Lung (tissue), 12 donors: ENCODE data around the gene SLC35F3. TPM values are rescaled to one million over a fixed set of nuclear protein-coding genes. Genes with fewer than 3 reads are reported as not detected.
"Not testable (repeated sequence)": the region's sequence is repeated elsewhere in the genome, so short reads cannot be mapped to it uniquely, and the experiment has no call there.

Source experiments
- ATAC-seq: fragments of 200-7000 bp; cut with Tn5 transposase; one replicate; pipeline ENCODE4 v1.9.1; 2020; ENCODE audit warnings: moderate number of reproducible peaks; ENCODE audit not compliant: insufficient read depth, low FRiP score
- DNase-seq, 3 donors: peaks; one replicate each; pipeline ENCODE4 v3.0.0-alpha.2; 2013 to 2017
- H3K27ac ChIP-seq, 2 donors: one replicate each; pipeline ENCODE4 v1.5.1; 2013; ENCODE audit warnings: mild to moderate bottlenecking in 2 of 2, moderate library complexity in 2 of 2, control low read depth in 1 of 2, inconsistent platforms in 1 of 2, low read depth in 1 of 2, low read length in 1 of 2
- H3K27me3 ChIP-seq, 3 donors: one replicate each; pipeline ENCODE4 v1.5.1; 2013; ENCODE audit warnings: low read length in 2 of 3; ENCODE audit not compliant: control insufficient read depth in 3 of 3, insufficient read depth in 3 of 3
- H3K36me3 ChIP-seq, 4 donors: one replicate each; pipeline ENCODE4 v1.5.1; 2013; ENCODE audit warnings: low read length in 4 of 4, mild to moderate bottlenecking in 1 of 4, moderate library complexity in 1 of 4; ENCODE audit not compliant: control insufficient read depth in 4 of 4, insufficient read depth in 4 of 4
- H3K4me1 ChIP-seq, 5 donors: one replicate each; pipeline ENCODE4 v1.5.1; 2013; ENCODE audit warnings: low read length in 5 of 5, mild to moderate bottlenecking in 2 of 5, moderate library complexity in 1 of 5; ENCODE audit not compliant: control insufficient read depth in 5 of 5, insufficient read depth in 5 of 5
- H3K4me3 ChIP-seq: one replicate; pipeline ENCODE4 v1.5.1; 2013; ENCODE audit warnings: mild to moderate bottlenecking, control low read depth, moderate library complexity
- H3K9ac ChIP-seq, 2 donors: one replicate each; pipeline ENCODE4 v1.5.1; 2013; ENCODE audit warnings: low read length in 2 of 2, control low read depth in 1 of 2; ENCODE audit not compliant: insufficient read depth in 1 of 2
- H3K9me3 ChIP-seq, 4 donors: one replicate each; pipeline ENCODE4 v1.5.1; 2013; ENCODE audit warnings: low read length in 3 of 4, mild to moderate bottlenecking in 1 of 4, moderate library complexity in 1 of 4; ENCODE audit not compliant: control insufficient read depth in 4 of 4, insufficient read depth in 3 of 4
- WGBS, 2 donors: extraction: QIAGEN DNeasy Blood & Tissue Kit; methylation state at CpG; one replicate each; pipeline ENCODE4 v1.1.7; 2013; 5-methylcytosine and 5-hydroxymethylcytosine counted together
- polyA plus RNA-seq, 2 donors: library from polyadenylated mRNA; stranded (reverse); fragments of 200-250 nt; gene quantifications; one replicate each; pipeline ENCODE4 v1.2.1, GENCODE V29; 2013
- total RNA-seq, 2 donors: library from RNA; depleted of rRNA in 1 of 2; stranded (reverse); fragments of >200 nt in 1 of 2; gene quantifications; one replicate each; pipeline ENCODE4 v1.2.1, GENCODE V29; 2014 to 2021
- TF ChIP-seq, protein P1 (sequence below): IDR thresholded peaks from 2 replicates; pipeline ENCODE4 v1.5.1; 2012; ENCODE audit warnings: mild to moderate bottlenecking; ENCODE audit errors: control extremely low read depth, extremely low read depth
- donor health status: control.
- donor health status: control.
- donor health status: Bipolar disorder and iron deficiency.
- donor health status: healthy.
- donor health status: DM: yes; HTN: yes; CAD: no.

Gene SLC35F3
- total and polyA plus RNA-seq, 4 donors, result 0.09 to 1.4 (median 0.48) TPM

DNA sequence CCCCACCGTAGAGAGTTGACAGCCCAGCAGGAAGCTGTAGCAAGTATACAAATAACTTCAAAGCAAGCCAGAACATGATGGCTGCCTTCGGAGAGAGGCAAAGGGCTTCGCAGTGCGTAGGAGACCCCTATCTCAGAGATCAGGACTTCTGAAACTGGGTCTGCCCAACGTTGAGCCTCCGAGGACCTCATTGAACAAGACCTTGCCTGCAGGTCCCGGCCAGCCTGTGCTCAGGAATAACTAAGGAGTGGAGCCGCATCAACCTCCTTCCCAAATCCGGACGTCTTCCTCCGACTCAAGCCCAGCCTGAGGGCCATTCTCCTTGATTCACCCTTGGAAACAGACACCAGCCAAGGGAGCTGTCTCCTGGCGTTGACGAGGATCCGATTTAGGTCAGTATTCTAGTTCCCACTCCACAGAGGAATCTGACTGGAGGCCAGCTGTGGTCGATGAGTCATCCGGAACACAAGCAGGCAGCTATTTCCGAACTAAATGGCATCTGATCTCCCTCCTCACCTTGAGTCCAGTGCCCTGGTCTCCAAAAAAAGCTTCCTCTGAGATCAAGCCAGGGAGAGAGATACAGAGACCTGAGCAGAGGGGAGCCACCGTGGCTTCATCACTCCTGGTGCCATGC lies 302.3 kb downstream of the SLC35F3 start:
- Histone ChIP-seq H3K4me3 (no peak overlapping the region), H3K27ac (no peak overlapping the region), H3K9me3 (no peaks in the 10 kb centered on the region), H3K36me3 (no peaks in the 10 kb centered on the region), H3K4me1 (no peaks in the 10 kb centered on the region), H3K9ac (no peak overlapping the region), H3K27me3 (peaks cover 0 to 5% (median 0%) of the 10 kb centered on the region in 3 donors)
- TF ChIP-seq, protein P1, sequence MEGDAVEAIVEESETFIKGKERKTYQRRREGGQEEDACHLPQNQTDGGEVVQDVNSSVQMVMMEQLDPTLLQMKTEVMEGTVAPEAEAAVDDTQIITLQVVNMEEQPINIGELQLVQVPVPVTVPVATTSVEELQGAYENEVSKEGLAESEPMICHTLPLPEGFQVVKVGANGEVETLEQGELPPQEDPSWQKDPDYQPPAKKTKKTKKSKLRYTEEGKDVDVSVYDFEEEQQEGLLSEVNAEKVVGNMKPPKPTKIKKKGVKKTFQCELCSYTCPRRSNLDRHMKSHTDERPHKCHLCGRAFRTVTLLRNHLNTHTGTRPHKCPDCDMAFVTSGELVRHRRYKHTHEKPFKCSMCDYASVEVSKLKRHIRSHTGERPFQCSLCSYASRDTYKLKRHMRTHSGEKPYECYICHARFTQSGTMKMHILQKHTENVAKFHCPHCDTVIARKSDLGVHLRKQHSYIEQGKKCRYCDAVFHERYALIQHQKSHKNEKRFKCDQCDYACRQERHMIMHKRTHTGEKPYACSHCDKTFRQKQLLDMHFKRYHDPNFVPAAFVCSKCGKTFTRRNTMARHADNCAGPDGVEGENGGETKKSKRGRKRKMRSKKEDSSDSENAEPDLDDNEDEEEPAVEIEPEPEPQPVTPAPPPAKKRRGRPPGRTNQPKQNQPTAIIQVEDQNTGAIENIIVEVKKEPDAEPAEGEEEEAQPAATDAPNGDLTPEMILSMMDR, result no peak
- ATAC-seq, result no peak
- no peak for DNase-seq
- WGBS, 2 donors, result 78 to 83% methylated on average over 18 of the region's 18 CpGs

DNA sequence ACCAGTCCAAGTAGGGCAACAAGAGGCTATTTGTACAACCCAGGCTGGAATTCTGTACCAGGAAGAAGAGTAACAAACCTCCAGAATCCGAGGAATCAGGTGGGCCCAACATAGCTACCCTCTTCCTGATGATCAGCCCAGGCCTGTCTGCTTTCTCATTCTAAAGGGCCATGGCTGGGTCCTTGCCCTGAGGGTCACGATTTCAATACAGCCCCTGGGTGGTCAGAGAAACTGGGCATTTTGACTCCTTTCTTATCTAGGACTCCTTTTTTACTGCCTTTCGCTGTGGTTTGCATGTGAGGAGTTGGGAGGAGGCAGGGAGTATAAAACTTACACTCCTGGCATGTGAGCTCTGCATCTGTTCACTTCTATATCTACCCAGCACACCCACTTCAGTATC lies 303.9 kb downstream of the SLC35F3 start:
- DNase-seq, result no peak
- TF ChIP-seq, protein P1, result no peak
- 56 to 62% methylated on average over 3 of the region's 3 CpGs for WGBS, 2 donors

DNA sequence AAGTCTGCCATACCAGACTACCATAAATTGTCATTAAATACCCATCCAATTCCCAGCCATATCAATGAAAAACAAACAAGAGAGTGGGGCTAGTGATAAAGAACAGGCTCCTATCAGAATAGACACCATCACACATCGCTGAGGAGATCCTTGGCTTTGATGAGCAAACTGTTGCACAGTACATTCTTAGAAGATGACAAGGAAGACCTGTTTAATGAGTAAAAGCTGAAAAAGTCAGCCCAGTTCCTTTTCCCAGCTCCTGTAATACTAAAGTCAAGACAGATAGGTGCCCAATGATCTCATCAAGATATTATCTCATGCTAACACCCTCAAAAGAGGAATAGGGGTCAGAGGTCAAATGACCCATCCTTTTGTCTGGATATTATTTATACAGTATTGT lies 304.3 kb downstream of the SLC35F3 start:
- WGBS, 2 donors, result 65 to 66% methylated on average over 1 of the region's 1 CpG
- no peak for ATAC-seq
- TF ChIP-seq, protein P1, result no peak

More for the DNA sequence above, 303.9 kb downstream of the SLC35F3 start:
- no peaks in the 10 kb centered on the region for H3K9me3 ChIP-seq
- no peak overlapping the region for H3K9ac ChIP-seq
- no peaks in the 10 kb centered on the region for H3K36me3 ChIP-seq
- H3K4me1 ChIP-seq, result peaks cover 0 to under 1% (median 0%) of the 10 kb centered on the region in 5 donors
- H3K4me3 ChIP-seq, result no peak overlapping the region
- ATAC-seq, result no peak
- H3K27ac ChIP-seq, result no peak overlapping the region
- H3K27me3 ChIP-seq, result peaks cover 0 to 16% (median 6%) of the 10 kb centered on the region in 3 donors

DNA sequence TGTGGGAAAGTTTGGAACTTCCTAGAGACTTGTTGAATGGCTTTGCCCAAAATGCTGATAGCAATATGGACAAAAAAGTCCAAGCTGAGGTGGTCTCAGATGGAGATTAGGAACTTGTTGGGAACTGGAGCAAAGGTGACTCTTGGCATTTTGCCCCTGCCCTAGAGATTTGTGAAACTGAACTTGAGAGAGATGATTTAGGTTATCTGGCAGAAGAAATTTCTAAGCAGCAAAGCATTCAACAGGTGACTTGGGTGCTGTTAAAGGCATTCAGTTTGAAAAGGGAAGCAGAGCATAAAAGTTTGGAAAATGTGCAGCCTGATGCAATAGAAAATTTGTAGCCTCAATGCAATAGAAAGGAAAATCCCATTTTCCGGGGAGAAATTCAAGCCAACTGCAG lies 306.0 kb downstream of the SLC35F3 start:
- not testable (repeated sequence) for H3K9me3 ChIP-seq, H3K36me3 ChIP-seq, H3K4me3 ChIP-seq, H3K9ac ChIP-seq, H3K27ac ChIP-seq, ATAC-seq, DNase-seq
- Histone ChIP-seq H3K4me1 (peaks cover 0 to 12% (median 6%) of the 10 kb centered on the region in 5 donors), H3K27me3 (peaks cover 0 to 29% (median 14%) of the 10 kb centered on the region in 3 donors)
- 97 to 98% methylated on average over 1 of the region's 1 CpG for WGBS, 2 donors

More for the DNA sequence above, 304.3 kb downstream of the SLC35F3 start:
- Histone ChIP-seq H3K9me3 (no peaks in the 10 kb centered on the region), H3K27ac (no peak overlapping the region), H3K4me3 (no peak overlapping the region), H3K36me3 (no peaks in the 10 kb centered on the region), H3K9ac (no peak overlapping the region), H3K4me1 (peaks cover 0 to 4% (median 0%) of the 10 kb centered on the region in 5 donors), H3K27me3 (peaks cover 0 to 18% (median 7%) of the 10 kb centered on the region in 3 donors)
- no peak for DNase-seq

DNA sequence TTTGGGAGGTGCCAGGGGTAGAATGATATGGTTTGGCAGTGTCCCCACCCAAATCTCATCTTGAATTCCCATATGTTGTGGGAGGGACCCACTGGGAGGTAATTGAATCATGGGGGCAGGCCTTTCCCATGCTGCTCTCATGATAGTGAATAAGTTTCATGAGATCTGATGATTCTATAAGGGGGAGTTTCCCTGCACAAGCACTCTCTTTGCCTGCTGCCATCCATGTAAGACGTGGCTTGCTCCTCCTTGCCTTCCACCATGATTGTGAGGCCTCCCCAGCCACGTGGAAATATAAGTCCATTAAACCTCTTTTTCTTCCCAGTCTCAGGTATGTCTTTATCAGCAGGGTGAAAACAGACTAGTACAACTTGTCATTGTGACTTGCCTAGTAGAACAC lies 307.4 kb downstream of the SLC35F3 start:
- H3K4me3 ChIP-seq, DNase-seq, H3K9me3 ChIP-seq, H3K36me3 ChIP-seq, H3K9ac ChIP-seq, H3K27ac ChIP-seq, ATAC-seq: not testable (repeated sequence)
- peaks cover 0 to 36% (median 24%) of the 10 kb centered on the region in 3 donors for H3K27me3 ChIP-seq
- whole genome bisulfite sequencing, 2 donors, result 69 to 79% methylated on average over 2 of the region's 2 CpGs
- H3K4me1 ChIP-seq, result peaks cover 0 to 12% (median 6%) of the 10 kb centered on the region in 5 donors
